IMR-90 (cell line): ENCODE results near the gene OTOA. TPM values are rescaled to one million over a fixed set of nuclear protein-coding genes. Genes with fewer than 3 reads are reported as not detected.

Source experiments
- ATAC-seq: fragments of 200-7000 bp; cut with Tn5 transposase; 2 replicates; pipeline ENCODE4 v1.9.1; 2020; ENCODE audit warnings: low read depth, mild to moderate bottlenecking, moderate library complexity
- BruUV-seq: library from RNA; stranded (reverse); fragments of 400-500 nt; replicated peaks from 2 replicates; lab custom pipeline; 2021; lab: Mats Ljungman, UMichigan
- CTCF ChIA-PET: fragments of 300-600 bp; formaldehyde crosslinking; extraction: SDS; loops from one replicate; lab custom pipeline; 2021; ENCODE audit warnings: antibody characterized with exemption; lab: Yijun Ruan, JAX
- POLR2A ChIA-PET: fragments of 300-600 bp; sonication (Branson Sonifier 250); formaldehyde crosslinking; loops from one replicate; lab custom pipeline; 2022; ENCODE audit warnings: antibody characterized with exemption; ENCODE audit not compliant: unreplicated experiment; lab: Charles Lee
- DNase-seq: peaks from one replicate; pipeline ENCODE4 v3.0.0; 2013
- H2AFZ ChIP-seq: replicated peaks from 2 replicates; pipeline ENCODE3; 2013; ENCODE audit warnings: low read length, mild to moderate bottlenecking; ENCODE audit not compliant: poor library complexity
- H2AK5ac ChIP-seq: 2 replicates; pipeline ENCODE4 v1.6.1; 2013; ENCODE audit warnings: low read depth, low read length, inconsistent platforms
- H2AK9ac ChIP-seq: replicated peaks from 2 replicates; pipeline ENCODE3; 2013; ENCODE audit warnings: mild to moderate bottlenecking, low read depth, low read length, moderate library complexity; ENCODE audit not compliant: poor library complexity
- H2BK120ac ChIP-seq: 2 replicates; pipeline ENCODE4 v1.6.1; 2013; ENCODE audit warnings: low read depth, low read length, inconsistent platforms
- H2BK15ac ChIP-seq: 3 replicates; pipeline ENCODE4 v1.6.1; 2013; ENCODE audit warnings: low read depth, low read length, inconsistent platforms
- H2BK20ac ChIP-seq: 2 replicates; pipeline ENCODE4 v1.6.1; 2013; ENCODE audit warnings: low read depth, mild to moderate bottlenecking, inconsistent platforms, low read length, moderate library complexity
- H2BK5ac ChIP-seq: 2 replicates; pipeline ENCODE4 v1.6.1; 2013; ENCODE audit warnings: mild to moderate bottlenecking, low read depth, low read length, inconsistent platforms; ENCODE audit not compliant: poor library complexity, severe bottlenecking
- H3K14ac ChIP-seq: replicated peaks from 2 replicates; pipeline ENCODE4 v1.6.1; 2013; ENCODE audit warnings: low read depth, low read length, inconsistent platforms
- H3K18ac ChIP-seq: 2 replicates; pipeline ENCODE4 v1.6.1; 2013; ENCODE audit warnings: low read depth, low read length, control low read depth
- H3K23ac ChIP-seq: 2 replicates; pipeline ENCODE4 v1.6.1; 2013; ENCODE audit warnings: low read depth, low read length, inconsistent platforms
- H3K27ac ChIP-seq: 2 replicates; pipeline ENCODE4 v1.5.1; 2013; ENCODE audit warnings: mild to moderate bottlenecking, control low read depth, low read length; ENCODE audit not compliant: insufficient read depth
- H3K27me3 ChIP-seq: 2 replicates; pipeline ENCODE4 v1.6.1; 2013; ENCODE audit warnings: low read length; ENCODE audit not compliant: control insufficient read depth, insufficient read depth
- H3K36me3 ChIP-seq: 2 replicates; pipeline ENCODE4 v1.6.1; 2013; ENCODE audit warnings: low read length, mixed read lengths; ENCODE audit not compliant: control insufficient read depth, insufficient read depth
- H3K4ac ChIP-seq: 2 replicates; pipeline ENCODE4 v1.6.1; 2013; ENCODE audit warnings: low read depth, low read length, inconsistent platforms
- H3K4me1 ChIP-seq: 2 replicates; pipeline ENCODE4 v1.6.1; 2013; ENCODE audit warnings: low read length, mixed read lengths; ENCODE audit not compliant: control insufficient read depth, insufficient read depth
- H3K4me2 ChIP-seq: 2 replicates; pipeline ENCODE4 v1.6.1; 2013; ENCODE audit warnings: low read depth, mild to moderate bottlenecking, control low read depth, low read length, moderate library complexity
- H3K4me3 ChIP-seq: 2 replicates; pipeline ENCODE4 v1.5.1; 2013; ENCODE audit warnings: low read depth, mild to moderate bottlenecking, control low read depth, low read length, moderate library complexity; ENCODE audit not compliant: insufficient read depth
- H3K56ac ChIP-seq: 2 replicates; pipeline ENCODE4 v1.6.1; 2013; ENCODE audit warnings: low read length, inconsistent platforms; ENCODE audit not compliant: insufficient read depth; ENCODE audit errors: extremely low read depth
- H3K79me1 ChIP-seq, 2 experiments: 2 replicates each; pipeline ENCODE4 v1.6.1; 2013; ENCODE audit warnings: low read length in 2 of 2, inconsistent platforms in 1 of 2, low read depth in 1 of 2
- H3K9ac ChIP-seq: 2 replicates; pipeline ENCODE4 v1.6.1; 2013; ENCODE audit warnings: low read depth, low read length, control low read depth
- H3K9me1 ChIP-seq: 2 replicates; pipeline ENCODE4 v1.6.1; 2013; ENCODE audit warnings: low read length, inconsistent platforms; ENCODE audit not compliant: insufficient read depth
- H3K9me3 ChIP-seq: 2 replicates; pipeline ENCODE4 v1.6.1; 2013; ENCODE audit warnings: low read length; ENCODE audit not compliant: control insufficient read depth, insufficient read depth
- H4K20me1 ChIP-seq: 2 replicates; pipeline ENCODE4 v1.6.1; 2013; ENCODE audit warnings: low read length, inconsistent platforms; ENCODE audit not compliant: insufficient read depth
- H4K5ac ChIP-seq: 2 replicates; pipeline ENCODE4 v1.6.1; 2013; ENCODE audit warnings: mild to moderate bottlenecking, low read depth, low read length, control low read depth
- H4K8ac ChIP-seq, 2 experiments: 2 replicates each; pipeline ENCODE4 v1.6.1; 2013; ENCODE audit warnings: low read depth in 2 of 2, low read length in 2 of 2, control low read depth in 1 of 2, inconsistent platforms in 1 of 2
- H4K91ac ChIP-seq: 2 replicates; pipeline ENCODE4 v1.6.1; 2013; ENCODE audit warnings: low read depth, low read length, inconsistent platforms; ENCODE audit not compliant: insufficient read depth
- BHLHE40 ChIP-seq: fragments of 150-350 bp; IDR thresholded peaks from 2 replicates; pipeline ENCODE4 v1.6.1; 2016; ENCODE audit warnings: mild to moderate bottlenecking, low read depth, low read length
- CEBPB ChIP-seq: IDR thresholded peaks from 2 replicates; pipeline ENCODE4 v1.6.1; 2012; ENCODE audit warnings: low read depth, low read length, improper control_type of control experiment
- MAZ ChIP-seq: IDR thresholded peaks from 2 replicates; pipeline ENCODE4 v1.6.1; 2012; ENCODE audit warnings: low read depth, mild to moderate bottlenecking, low read length, improper control_type of control experiment, moderate library complexity, borderline replicate concordance
- MXI1 ChIP-seq: IDR thresholded peaks from 2 replicates; pipeline ENCODE4 v1.6.1; 2012; ENCODE audit warnings: low read depth, mild to moderate bottlenecking, low read length, moderate library complexity, borderline replicate concordance
- NFE2L2 ChIP-seq: fragments of 150-350 bp; IDR thresholded peaks from 2 replicates; pipeline ENCODE4 v1.6.1; 2016; ENCODE audit warnings: low read depth, mild to moderate bottlenecking, low read length
- POLR2A ChIP-seq: IDR thresholded peaks from 2 replicates; pipeline ENCODE4 v1.6.1; 2012; ENCODE audit warnings: mild to moderate bottlenecking, low read depth, low read length
- RAD21 ChIP-seq: IDR thresholded peaks from 2 replicates; pipeline ENCODE4 v1.6.1; 2012; ENCODE audit warnings: low read length, improper control_type of control experiment
- RCOR1 ChIP-seq: IDR thresholded peaks from 2 replicates; pipeline ENCODE4 v1.6.1; 2012; ENCODE audit warnings: mild to moderate bottlenecking, low read length, improper control_type of control experiment; ENCODE audit not compliant: insufficient replicate concordance
- RFX5 ChIP-seq: IDR thresholded peaks from 2 replicates; pipeline ENCODE4 v1.8.0; 2012; ENCODE audit warnings: low read depth, mild to moderate bottlenecking, low read length, moderate library complexity
- SMC3 ChIP-seq: fragments of 150-350 bp; IDR thresholded peaks from 2 replicates; pipeline ENCODE4 v1.6.1; 2016; ENCODE audit warnings: low read depth, mild to moderate bottlenecking, antibody characterized with exemption, low read length, moderate library complexity
- USF2 ChIP-seq: fragments of 150-350 bp; IDR thresholded peaks from 2 replicates; pipeline ENCODE4 v1.6.1; 2017; ENCODE audit warnings: mild to moderate bottlenecking, antibody characterized with exemption, low read length, low read depth
- WGBS, 2 experiments: methylation state at CpG; one replicate each; pipeline versions ENCODE4 v1.1.5 to v1.1.7; 2013; ENCODE audit warnings: missing lambda C conversion rate in 2 of 2; ENCODE audit not compliant: insufficient read length in 1 of 2; ENCODE audit errors: extremely low coverage in 2 of 2; 5-methylcytosine and 5-hydroxymethylcytosine counted together
- dilution Hi-C: fragments of 300-500 bp; cut with HindIII; formaldehyde crosslinking; loops from one replicate; pipeline ENCODE4 v1.14.3; 2018; ENCODE audit warnings: low sequenced_read_pairs; ENCODE audit not compliant: unreplicated experiment
- in situ Hi-C: fragments of 300-500 bp; cut with MboI; formaldehyde crosslinking; loops from 3 replicates; pipeline ENCODE4 v1.14.3; 2019; ENCODE audit warnings: low sequenced_read_pairs, inconsistent platforms, mixed read lengths
- intact Hi-C: fragments of 100-400 bp; cut with micrococcal nuclease; formaldehyde crosslinking; loops from 2 replicates; pipeline ENCODE4 v1.10.0; 2022
- polyA plus RNA-seq, 3 experiments: library from polyadenylated mRNA; depleted of rRNA; stranded (reverse); fragments of >200 nt; gene quantifications; 2 replicates each; pipeline ENCODE4 v1.2.3, GENCODE V29; 2012; ENCODE audit warnings: low replicate concordance in 1 of 3
- total RNA-seq: library from RNA; depleted of rRNA; stranded (reverse); fragments of >200 nt; gene quantifications from 2 replicates; pipeline ENCODE4 v1.2.3, GENCODE V29; 2012
- TF ChIP-seq, protein P1 (sequence below): fragments of 150-350 bp; IDR thresholded peaks from 2 replicates; pipeline ENCODE4 v1.6.1; 2016; ENCODE audit warnings: low read depth, mild to moderate bottlenecking, low read length, moderate library complexity, borderline replicate concordance
- TF ChIP-seq, protein P2 (sequence below): conservative IDR thresholded peaks from 2 replicates; pipeline ENCODE4 v1.5.1; 2012; ENCODE audit warnings: mild to moderate bottlenecking, low read depth, low read length, improper control_type of control experiment

Gene OTOA
- total and polyA plus RNA-seq, 2 of the 4 experiments (the other 2 are of a cell fraction), result 0.02 TPM; not detected in 1

DNA sequence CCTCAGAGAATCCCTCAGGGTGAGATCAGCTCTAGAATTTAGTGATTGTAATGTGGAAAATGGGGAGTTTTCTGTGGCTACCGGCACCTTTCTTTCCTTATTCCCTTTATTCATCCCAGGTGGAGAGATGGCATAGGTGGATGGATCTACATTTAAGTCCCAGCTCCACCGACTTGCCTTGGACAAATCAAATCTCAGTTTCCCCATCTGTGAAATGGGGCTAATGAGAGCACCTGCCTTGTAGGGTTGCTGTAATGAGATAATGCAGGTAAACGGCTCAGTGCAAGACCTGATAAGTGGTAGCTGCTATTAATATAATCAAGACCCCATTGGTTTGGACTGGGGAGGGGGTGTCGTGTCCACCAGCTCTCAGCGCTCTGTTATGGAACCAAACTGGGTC is 40.5 kb downstream of the OTOA start:
- CTCF ChIA-PET, result interaction anchor here (0.6 kb wide), 1 partner anchor 114 kb away, joined by 5 read pairs; no protein-coding TSS in a partner anchor

More for the DNA sequence above, 40.5 kb downstream of the OTOA start:
- Histone ChIP-seq H3K9ac (no peak overlapping the region), H2AK9ac (no peak overlapping the region), H3K4me3 (no peak overlapping the region), H3K27me3 (peaks cover 5% of the 10 kb centered on the region; the same call in 1 of the 2 replicates), H3K56ac (no peak overlapping the region), H3K9me1 (no peaks in the 10 kb centered on the region), H3K23ac (no peak overlapping the region), H2BK5ac (no peak overlapping the region), H2BK120ac (no peak overlapping the region), H3K36me3 (no peaks in the 10 kb centered on the region), H3K4ac (no peak overlapping the region), H2AK5ac (no peak overlapping the region), H2BK15ac (no peak overlapping the region), H4K8ac (no peak overlapping the region), H3K79me1 (no peaks in the 10 kb centered on the region), H3K14ac (no peak overlapping the region), H4K20me1 (no peaks in the 10 kb centered on the region), H3K18ac (no peak overlapping the region), H2AFZ (no peak overlapping the region), H3K27ac (no peak overlapping the region), H4K91ac (no peak overlapping the region), H4K5ac (no peak overlapping the region), H2BK20ac (no peak overlapping the region), H3K4me1 (no peaks in the 10 kb centered on the region), H3K9me3 (no peaks in the 10 kb centered on the region), H3K4me2 (no peak overlapping the region)
- DNase-seq (no peak), ATAC-seq (no peak)
- 66% methylated on average over 3 of the region's 5 CpGs; no CpG with 5 or more reads in 1 of the 2 experiments for WGBS, 2 experiments
- dilution Hi-C loops (no loop called here), in situ Hi-C loops (loop anchor here (10.0 kb wide), 1 partner anchor 119 kb away; no protein-coding TSS in a partner anchor), intact Hi-C loops (no loop called here)
- POLR2A ChIA-PET, result no interaction called here
- BruUV-seq, result no TSS peak
- TF ChIP-seq RCOR1 (no peak), NFE2L2 (no peak), MXI1 (no peak), MAZ (no peak), RAD21 (no peak), BHLHE40 (no peak), POLR2A (no peak), CEBPB (no peak), SMC3 (no peak), USF2 (no peak), RFX5 (no peak)
- TF ChIP-seq, protein P1, sequence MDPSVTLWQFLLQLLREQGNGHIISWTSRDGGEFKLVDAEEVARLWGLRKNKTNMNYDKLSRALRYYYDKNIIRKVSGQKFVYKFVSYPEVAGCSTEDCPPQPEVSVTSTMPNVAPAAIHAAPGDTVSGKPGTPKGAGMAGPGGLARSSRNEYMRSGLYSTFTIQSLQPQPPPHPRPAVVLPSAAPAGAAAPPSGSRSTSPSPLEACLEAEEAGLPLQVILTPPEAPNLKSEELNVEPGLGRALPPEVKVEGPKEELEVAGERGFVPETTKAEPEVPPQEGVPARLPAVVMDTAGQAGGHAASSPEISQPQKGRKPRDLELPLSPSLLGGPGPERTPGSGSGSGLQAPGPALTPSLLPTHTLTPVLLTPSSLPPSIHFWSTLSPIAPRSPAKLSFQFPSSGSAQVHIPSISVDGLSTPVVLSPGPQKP, result no peak
- TF ChIP-seq, protein P2, sequence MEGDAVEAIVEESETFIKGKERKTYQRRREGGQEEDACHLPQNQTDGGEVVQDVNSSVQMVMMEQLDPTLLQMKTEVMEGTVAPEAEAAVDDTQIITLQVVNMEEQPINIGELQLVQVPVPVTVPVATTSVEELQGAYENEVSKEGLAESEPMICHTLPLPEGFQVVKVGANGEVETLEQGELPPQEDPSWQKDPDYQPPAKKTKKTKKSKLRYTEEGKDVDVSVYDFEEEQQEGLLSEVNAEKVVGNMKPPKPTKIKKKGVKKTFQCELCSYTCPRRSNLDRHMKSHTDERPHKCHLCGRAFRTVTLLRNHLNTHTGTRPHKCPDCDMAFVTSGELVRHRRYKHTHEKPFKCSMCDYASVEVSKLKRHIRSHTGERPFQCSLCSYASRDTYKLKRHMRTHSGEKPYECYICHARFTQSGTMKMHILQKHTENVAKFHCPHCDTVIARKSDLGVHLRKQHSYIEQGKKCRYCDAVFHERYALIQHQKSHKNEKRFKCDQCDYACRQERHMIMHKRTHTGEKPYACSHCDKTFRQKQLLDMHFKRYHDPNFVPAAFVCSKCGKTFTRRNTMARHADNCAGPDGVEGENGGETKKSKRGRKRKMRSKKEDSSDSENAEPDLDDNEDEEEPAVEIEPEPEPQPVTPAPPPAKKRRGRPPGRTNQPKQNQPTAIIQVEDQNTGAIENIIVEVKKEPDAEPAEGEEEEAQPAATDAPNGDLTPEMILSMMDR, result no peak
